Upper lobe of left lung (tissue), 4 donors: ENCODE data around the gene KCNAB2.

ENCODE experiments used
- POLR2A ChIP-seq, 4 donors: fragments of 450-650 bp; IDR thresholded peaks; one replicate each; pipeline ENCODE4 v1.5.1; 2016 to 2017; ENCODE audit warnings: antibody characterized with exemption in 4 of 4, mild to moderate bottlenecking in 2 of 4
- POLR2AphosphoS5 ChIP-seq, 2 donors: sonication (generic); formaldehyde crosslinking; IDR thresholded peaks; one replicate each; pipeline ENCODE4 v1.5.1; 2017; ENCODE audit warnings: antibody characterized with exemption in 2 of 2
- TF ChIP-seq, protein P1 (sequence below), 6 experiments: fragments of 450-650 bp in 4 of 6; fragments of 200-600 bp in 2 of 6; sonication (generic) in 2 of 6; IDR thresholded peaks; one replicate each; pipeline ENCODE4 v1.5.1; 2016 to 2019; ENCODE audit warnings: antibody characterized with exemption in 6 of 6

DNA sequence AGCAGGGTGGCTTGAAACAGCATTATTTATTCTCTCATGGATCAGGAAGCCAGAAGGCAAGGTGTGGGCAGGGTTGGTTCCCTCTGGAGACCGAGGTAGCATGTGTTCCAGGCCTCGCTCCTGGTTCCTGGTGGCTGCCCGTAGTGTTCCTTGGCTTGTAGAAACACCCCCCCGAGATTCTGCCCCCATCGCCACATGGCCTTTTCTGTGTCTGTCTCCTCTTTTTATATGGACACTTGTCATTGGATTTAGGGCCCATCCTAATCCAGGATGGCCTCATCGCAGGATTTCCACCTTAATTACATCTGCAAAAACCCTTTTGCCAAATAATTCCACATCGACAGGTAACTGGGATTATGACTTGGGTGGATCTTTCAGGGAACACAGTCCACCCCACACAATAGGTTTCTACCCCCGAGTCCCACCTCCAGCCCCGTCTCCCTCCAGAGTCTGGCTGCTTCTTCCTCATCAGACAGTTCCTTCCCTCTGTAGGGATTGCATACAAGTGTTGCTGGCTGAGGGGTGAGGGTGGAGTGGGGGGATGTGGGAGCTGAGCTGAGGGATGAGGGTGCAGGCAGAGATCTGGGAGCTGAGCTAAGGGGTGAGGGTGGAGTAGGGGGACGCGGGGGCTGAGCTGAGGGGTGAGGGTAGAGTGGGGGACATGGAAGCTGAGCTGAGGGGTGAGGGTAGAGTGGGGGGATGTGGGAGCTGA is 41.1 kb upstream of the KCNAB2 start:
- TF ChIP-seq, protein P1, sequence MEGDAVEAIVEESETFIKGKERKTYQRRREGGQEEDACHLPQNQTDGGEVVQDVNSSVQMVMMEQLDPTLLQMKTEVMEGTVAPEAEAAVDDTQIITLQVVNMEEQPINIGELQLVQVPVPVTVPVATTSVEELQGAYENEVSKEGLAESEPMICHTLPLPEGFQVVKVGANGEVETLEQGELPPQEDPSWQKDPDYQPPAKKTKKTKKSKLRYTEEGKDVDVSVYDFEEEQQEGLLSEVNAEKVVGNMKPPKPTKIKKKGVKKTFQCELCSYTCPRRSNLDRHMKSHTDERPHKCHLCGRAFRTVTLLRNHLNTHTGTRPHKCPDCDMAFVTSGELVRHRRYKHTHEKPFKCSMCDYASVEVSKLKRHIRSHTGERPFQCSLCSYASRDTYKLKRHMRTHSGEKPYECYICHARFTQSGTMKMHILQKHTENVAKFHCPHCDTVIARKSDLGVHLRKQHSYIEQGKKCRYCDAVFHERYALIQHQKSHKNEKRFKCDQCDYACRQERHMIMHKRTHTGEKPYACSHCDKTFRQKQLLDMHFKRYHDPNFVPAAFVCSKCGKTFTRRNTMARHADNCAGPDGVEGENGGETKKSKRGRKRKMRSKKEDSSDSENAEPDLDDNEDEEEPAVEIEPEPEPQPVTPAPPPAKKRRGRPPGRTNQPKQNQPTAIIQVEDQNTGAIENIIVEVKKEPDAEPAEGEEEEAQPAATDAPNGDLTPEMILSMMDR (IDR thresholded peaks at IDR 0.05) = no peak
- TF ChIP-seq POLR2A (IDR thresholded peaks at IDR 0.05) (no peak), POLR2AphosphoS5 (IDR thresholded peaks at IDR 0.05) (no peak)
